Mesothelial cell of epicardium (in vitro differentiated cells): ENCODE results near the gene TMEM132D. TPM values are rescaled to one million over a fixed set of nuclear protein-coding genes. Genes with fewer than 3 reads are reported as not detected.

Source experiments
- DNase-seq, 2 experiments: peaks; one replicate each; pipeline ENCODE4 v3.0.0; 2021; ENCODE audit warnings: low spot score in 2 of 2; ENCODE audit not compliant: unreplicated experiment in 2 of 2
- H3K27ac Mint-ChIP-seq: 2 replicates; pipeline ENCODE4 v1.8.0; 2021; ENCODE audit warnings: mixed read lengths
- H3K27me3 Mint-ChIP-seq: 2 replicates; pipeline ENCODE4 v1.8.0; 2021; ENCODE audit warnings: low read depth, mixed read lengths
- H3K36me3 Mint-ChIP-seq: 2 replicates; pipeline ENCODE4 v1.8.0; 2021; ENCODE audit warnings: mixed read lengths
- H3K4me1 Mint-ChIP-seq: 2 replicates; pipeline ENCODE4 v1.8.0; 2021; ENCODE audit warnings: mixed read lengths
- H3K4me3 Mint-ChIP-seq: 2 replicates; pipeline ENCODE4 v1.8.0; 2021; ENCODE audit warnings: mild to moderate bottlenecking, moderate library complexity, mixed read lengths
- H3K9me3 Mint-ChIP-seq: 2 replicates; pipeline ENCODE4 v1.8.0; 2021; ENCODE audit warnings: mixed read lengths
- CTCF ChIP-seq: fragments of 200-600 bp; sonication (generic); IDR thresholded peaks from one replicate; pipeline ENCODE4 v1.5.0; 2021; ENCODE audit warnings: antibody characterized with exemption; ENCODE audit not compliant: unreplicated experiment
- total RNA-seq: library from RNA; stranded (reverse); gene quantifications from 3 replicates; pipeline ENCODE4 v1.2.1, GENCODE V29; 2021

Gene TMEM132D
- total RNA-seq, 1 donor from 2014 or later: 0.07 TPM

GRCh38 chr12:129570796-129571400, 332.9 kb downstream of the TMEM132D start:
- no peak for DNase-seq
- TF ChIP-seq CTCF: no peak
- Mint-ChIP-seq H3K27ac (no peak overlapping the region), H3K27me3 (no peaks in the 10 kb centered on the region), H3K4me3 (no peak overlapping the region), H3K36me3 (no peaks in the 10 kb centered on the region), H3K9me3 (peaks cover 7% of the 10 kb centered on the region), H3K4me1 (no peaks in the 10 kb centered on the region)

GRCh38 chr12:129566800-129567199, 337.0 kb downstream of the TMEM132D start:
- no peak overlapping the region for H3K27ac Mint-ChIP-seq
- H3K36me3 Mint-ChIP-seq: no peaks in the 10 kb centered on the region
- H3K9me3 Mint-ChIP-seq: peaks cover 25% of the 10 kb centered on the region
- DNase-seq: no peak
- H3K4me1 Mint-ChIP-seq: no peaks in the 10 kb centered on the region
- peaks cover 2% of the 10 kb centered on the region for H3K27me3 Mint-ChIP-seq
- H3K4me3 Mint-ChIP-seq: no peak overlapping the region
- TF ChIP-seq CTCF: no peak

- Mint-ChIP-seq H3K4me3 (no peak overlapping the region), H3K9me3 (peaks cover 21% of the 10 kb centered on the region), H3K36me3 (no peaks in the 10 kb centered on the region), H3K4me1 (no peaks in the 10 kb centered on the region), H3K27me3 (peaks cover 2% of the 10 kb centered on the region), H3K27ac (no peak overlapping the region)
- no peak for DNase-seq
- no peak for TF ChIP-seq CTCF
Measured at GRCh38 chr12:129564768-129565167, 339.1 kb downstream of the TMEM132D start.

GRCh38 chr12:129563266-129563665, 340.6 kb downstream of the TMEM132D start:
- TF ChIP-seq CTCF: no peak
- H3K9me3 Mint-ChIP-seq: peaks cover 21% of the 10 kb centered on the region
- DNase-seq: no peak
- H3K36me3 Mint-ChIP-seq: no peaks in the 10 kb centered on the region
- no peaks in the 10 kb centered on the region for H3K4me1 Mint-ChIP-seq
- H3K27ac Mint-ChIP-seq: no peak overlapping the region
- peaks cover 2% of the 10 kb centered on the region for H3K27me3 Mint-ChIP-seq
- H3K4me3 Mint-ChIP-seq: no peak overlapping the region

GRCh38 chr12:129561304-129561703, 342.5 kb downstream of the TMEM132D start:
- Mint-ChIP-seq H3K36me3 (no peaks in the 10 kb centered on the region), H3K9me3 (peaks cover 18% of the 10 kb centered on the region), H3K4me1 (no peaks in the 10 kb centered on the region), H3K27me3 (peaks cover 2% of the 10 kb centered on the region), H3K4me3 (no peak overlapping the region), H3K27ac (no peak overlapping the region)
- no peak for DNase-seq
- no peak for TF ChIP-seq CTCF

- no peaks in the 10 kb centered on the region for H3K36me3 Mint-ChIP-seq
- no peak for DNase-seq
- no peaks in the 10 kb centered on the region for H3K4me1 Mint-ChIP-seq
- peaks cover 2% of the 10 kb centered on the region for H3K27me3 Mint-ChIP-seq
- H3K4me3 Mint-ChIP-seq: no peak overlapping the region
- no peak for TF ChIP-seq CTCF
- peaks cover 17% of the 10 kb centered on the region for H3K9me3 Mint-ChIP-seq
- H3K27ac Mint-ChIP-seq: no peak overlapping the region
Measured at GRCh38 chr12:129559776-129560175, 344.0 kb downstream of the TMEM132D start.
